ENCODE measurements around the gene BCAS3. TPM values are rescaled to one million over a fixed set of nuclear protein-coding genes. Genes with fewer than 3 reads are reported as not detected.
A peak's percentile ranks its signal among the peaks of the same experiment; 100 is the strongest.

Gene BCAS3
- polyA plus RNA-seq, 3 donors = 10.3 to 19.1 (median 14.7) TPM

DNA sequence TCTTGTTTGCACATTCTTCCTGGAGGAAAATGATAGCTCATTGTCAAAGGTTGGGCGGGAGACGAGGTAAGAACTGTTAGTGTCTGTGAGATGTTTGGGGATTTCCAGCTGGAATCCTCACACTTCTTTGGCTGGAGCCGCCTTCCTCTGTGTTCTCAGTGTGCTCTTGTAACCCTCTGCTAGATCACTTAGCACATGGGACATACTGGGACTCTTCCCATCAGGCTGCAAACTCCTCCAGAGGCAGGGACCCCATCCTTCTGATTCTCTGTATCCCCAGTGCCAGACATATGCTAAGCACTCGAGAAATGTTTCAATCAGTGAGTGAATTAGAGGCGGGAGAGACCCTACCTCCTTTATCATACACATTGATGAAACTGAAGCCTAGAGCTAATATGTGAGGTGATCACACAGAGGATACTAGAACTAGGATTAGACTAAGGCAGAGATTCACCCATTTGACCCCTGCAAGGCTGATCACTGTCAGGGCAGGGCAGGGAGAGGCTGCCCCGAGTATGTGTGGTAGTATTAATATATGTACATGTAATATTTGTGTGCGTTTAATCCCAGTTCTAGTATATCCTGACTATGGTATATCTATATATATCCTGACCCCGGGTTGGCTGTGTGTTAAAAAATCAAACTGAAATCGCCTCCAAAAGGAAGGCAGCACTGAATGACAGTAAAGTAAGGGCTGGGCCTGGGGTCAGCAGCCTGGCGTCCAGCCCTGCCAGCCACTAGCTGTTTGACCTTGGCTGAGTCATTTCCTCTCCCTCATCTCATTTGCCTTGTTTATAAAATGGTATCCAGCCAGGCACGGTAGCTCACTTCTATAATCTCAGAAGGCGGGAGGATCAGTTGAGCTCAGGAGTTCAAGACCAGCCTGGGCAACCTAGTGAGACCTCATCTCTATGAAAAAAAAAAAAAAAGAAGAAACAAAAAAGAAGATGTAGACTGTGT is 646.5 kb downstream of the BCAS3 start:
- Histone ChIP-seq H3K9me3 (replicated peaks in 1 of 2; ENCODE audit: control insufficient read depth in 1 of 2, insufficient read depth in 1 of 2, low read length in 2 of 2) (no peaks in the 10 kb centered on the region), H3K9ac (ENCODE audit: insufficient read depth, low read length, poor library complexity, severe bottlenecking) (no peak overlapping the region), H3K27me3 (ENCODE audit: control insufficient read depth in 2 of 2, insufficient read depth in 2 of 2, low read length in 2 of 2) (no peaks in the 10 kb centered on the region), H3K27ac (ENCODE audit: low read depth in 1 of 2, low read length in 2 of 2) (no peak overlapping the region), H3K4me1 (ENCODE audit: control insufficient read depth in 1 of 2, insufficient read depth in 2 of 2, low read length in 2 of 2) (no peaks in the 10 kb centered on the region), H3K4me3 (replicated peaks in 1 of 3; ENCODE audit: low read depth in 2 of 3, low read length in 3 of 3) (no peak overlapping the region), H4K20me1 (ENCODE audit: insufficient read depth, low read length) (no peaks in the 10 kb centered on the region), H3K4me2 (replicated peaks; ENCODE audit: extremely low read depth, low read length, poor library complexity, severe bottlenecking) (no peak overlapping the region), H3K79me2 (ENCODE audit: insufficient read depth, low read length) (no peaks in the 10 kb centered on the region), H2AFZ (ENCODE audit: insufficient read depth, low read depth, low read length, poor library complexity, severe bottlenecking) (no peak overlapping the region), H3K36me3 (replicated peaks in 1 of 2; ENCODE audit: control insufficient read depth in 1 of 2, insufficient read depth in 2 of 2, low read length in 2 of 2) (no peaks in the 10 kb centered on the region)
- TF ChIP-seq, protein P1, sequence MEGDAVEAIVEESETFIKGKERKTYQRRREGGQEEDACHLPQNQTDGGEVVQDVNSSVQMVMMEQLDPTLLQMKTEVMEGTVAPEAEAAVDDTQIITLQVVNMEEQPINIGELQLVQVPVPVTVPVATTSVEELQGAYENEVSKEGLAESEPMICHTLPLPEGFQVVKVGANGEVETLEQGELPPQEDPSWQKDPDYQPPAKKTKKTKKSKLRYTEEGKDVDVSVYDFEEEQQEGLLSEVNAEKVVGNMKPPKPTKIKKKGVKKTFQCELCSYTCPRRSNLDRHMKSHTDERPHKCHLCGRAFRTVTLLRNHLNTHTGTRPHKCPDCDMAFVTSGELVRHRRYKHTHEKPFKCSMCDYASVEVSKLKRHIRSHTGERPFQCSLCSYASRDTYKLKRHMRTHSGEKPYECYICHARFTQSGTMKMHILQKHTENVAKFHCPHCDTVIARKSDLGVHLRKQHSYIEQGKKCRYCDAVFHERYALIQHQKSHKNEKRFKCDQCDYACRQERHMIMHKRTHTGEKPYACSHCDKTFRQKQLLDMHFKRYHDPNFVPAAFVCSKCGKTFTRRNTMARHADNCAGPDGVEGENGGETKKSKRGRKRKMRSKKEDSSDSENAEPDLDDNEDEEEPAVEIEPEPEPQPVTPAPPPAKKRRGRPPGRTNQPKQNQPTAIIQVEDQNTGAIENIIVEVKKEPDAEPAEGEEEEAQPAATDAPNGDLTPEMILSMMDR (IDR thresholded peaks at IDR 0.05) = no peak
- Mint-ChIP-seq H3K4me1 (peaks cover 4% of the 10 kb centered on the region), H3K27ac (peak overlapping the region in 1 of 7 donors; percentile 22), H3K36me3 (no peaks in the 10 kb centered on the region), H3K9me3 (no peaks in the 10 kb centered on the region), H3K27me3 (ENCODE audit: low read depth in 3 of 3) (peaks cover 0 to 2% (median 1%) of the 10 kb centered on the region in 3 donors), H3K4me3 (no peak overlapping the region)
- WGBS (ENCODE audit: insufficient coverage) = 94% methylated on average over 4 of the region's 12 CpGs
- DNase-seq = no peak
- intact Hi-C loops (cut with micrococcal nuclease) = no loop called here

DNA sequence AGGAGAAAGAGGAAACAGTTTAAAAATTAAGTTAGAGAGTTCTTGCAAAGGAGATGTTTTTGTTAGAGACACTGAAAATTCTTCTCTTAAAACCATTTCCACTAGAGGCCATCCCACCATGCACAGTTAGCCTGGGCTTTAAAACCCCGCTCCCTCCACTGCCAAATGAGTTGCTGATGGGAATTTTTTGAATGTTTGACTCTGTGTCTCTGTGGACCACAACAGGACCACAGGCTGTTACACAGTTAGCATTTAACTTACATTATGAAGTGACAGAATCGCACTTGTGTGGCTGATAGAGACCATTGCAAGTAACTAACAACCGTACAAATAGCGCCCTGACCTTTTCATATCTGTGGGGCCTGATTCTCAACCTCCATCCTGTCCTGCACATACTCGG is 647.3 kb downstream of the BCAS3 start:
- no peaks in the 10 kb centered on the region for H3K36me3 Mint-ChIP-seq
- peaks cover 0 to 2% (median 1%) of the 10 kb centered on the region in 3 donors for H3K27me3 Mint-ChIP-seq (ENCODE audit: low read depth in 3 of 3)
- 100% methylated on average over 3 of the region's 5 CpGs for WGBS (ENCODE audit: insufficient coverage)
- no peaks in the 10 kb centered on the region for H4K20me1 ChIP-seq (ENCODE audit: insufficient read depth, low read length)
- no peaks in the 10 kb centered on the region for H3K36me3 ChIP-seq (replicated peaks in 1 of 2; ENCODE audit: control insufficient read depth in 1 of 2, insufficient read depth in 2 of 2, low read length in 2 of 2)
- no peak overlapping the region for H3K4me3 Mint-ChIP-seq
- DNase-seq = no peak
- no peaks in the 10 kb centered on the region for H3K79me2 ChIP-seq (ENCODE audit: insufficient read depth, low read length)
- no peak overlapping the region for H3K9ac ChIP-seq (ENCODE audit: insufficient read depth, low read length, poor library complexity, severe bottlenecking)
- no peaks in the 10 kb centered on the region for H3K4me1 ChIP-seq (ENCODE audit: control insufficient read depth in 1 of 2, insufficient read depth in 2 of 2, low read length in 2 of 2)
- TF ChIP-seq, protein P1 (IDR thresholded peaks at IDR 0.05) = no peak
- no peak overlapping the region for H3K27ac ChIP-seq (ENCODE audit: low read depth in 1 of 2, low read length in 2 of 2)
- intact Hi-C loops (cut with micrococcal nuclease) = no loop called here
- peak overlapping the region in 2 of 7 donors; percentile 26 to 71 for H3K27ac Mint-ChIP-seq
- H3K4me3 ChIP-seq (replicated peaks in 1 of 3; ENCODE audit: low read depth in 2 of 3, low read length in 3 of 3) = no peak overlapping the region
- H3K27me3 ChIP-seq (ENCODE audit: control insufficient read depth in 2 of 2, insufficient read depth in 2 of 2, low read length in 2 of 2) = no peaks in the 10 kb centered on the region
- H2AFZ ChIP-seq (ENCODE audit: insufficient read depth, low read depth, low read length, poor library complexity, severe bottlenecking) = no peak overlapping the region
- H3K9me3 ChIP-seq (replicated peaks in 1 of 2; ENCODE audit: control insufficient read depth in 1 of 2, insufficient read depth in 1 of 2, low read length in 2 of 2) = no peaks in the 10 kb centered on the region
- no peak overlapping the region for H3K4me2 ChIP-seq (replicated peaks; ENCODE audit: extremely low read depth, low read length, poor library complexity, severe bottlenecking)
- no peaks in the 10 kb centered on the region for H3K9me3 Mint-ChIP-seq
- H3K4me1 Mint-ChIP-seq = peaks cover 4% of the 10 kb centered on the region

All from CD14-positive monocyte (primary cell).